Panc1 (cell line): ENCODE measurements around the gene ZNF507. TPM values are rescaled to one million over a fixed set of nuclear protein-coding genes. Genes with fewer than 3 reads are reported as not detected.

Experiments used
- ATAC-seq: fragments of 200-7000 bp; cut with Tn5 transposase; 2 replicates; pipeline ENCODE4 v1.9.1; 2020; ENCODE audit warnings: mild to moderate bottlenecking, moderate library complexity
- BruUV-seq: library from RNA; stranded (reverse); fragments of 400-500 nt; replicated peaks from 2 replicates; lab custom pipeline; 2021; lab: Mats Ljungman, UMichigan
- CTCF ChIA-PET: fragments of 300-600 bp; sonication (Branson Sonifier 250); formaldehyde crosslinking; loops from one replicate; lab custom pipeline; 2022; ENCODE audit warnings: antibody characterized with exemption; lab: Charles Lee
- POLR2A ChIA-PET: fragments of 300-600 bp; sonication (Branson Sonifier 250); formaldehyde crosslinking; loops from one replicate; lab custom pipeline; 2022; ENCODE audit warnings: antibody characterized with exemption; lab: Charles Lee
- DNase-seq: peaks from one replicate; pipeline ENCODE4 v3.0.0-alpha.2; 2010; ENCODE audit warnings: low read depth, low spot score
- H3K27ac ChIP-seq: 2 replicates; pipeline ENCODE4 v1.5.1; 2011; ENCODE audit warnings: mild to moderate bottlenecking, low read length, inconsistent platforms
- H3K27me3 ChIP-seq: fragments of 200-500 bp; sonication (Bioruptor generic); 2 replicates; pipeline ENCODE4 v1.6.0; 2014; ENCODE audit warnings: low read length, inconsistent platforms; ENCODE audit not compliant: control insufficient read depth, insufficient read depth
- H3K36me3 ChIP-seq: fragments of 200-500 bp; sonication (Bioruptor generic); 2 replicates; pipeline ENCODE4 v1.5.1; 2014; ENCODE audit warnings: inconsistent platforms, mild to moderate bottlenecking, low read length, moderate library complexity; ENCODE audit not compliant: control insufficient read depth, insufficient read depth
- H3K4me1 ChIP-seq: 2 replicates; pipeline ENCODE4 v1.5.1; 2011; ENCODE audit warnings: inconsistent platforms, mild to moderate bottlenecking, low read length, moderate library complexity; ENCODE audit not compliant: control insufficient read depth, insufficient read depth
- H3K4me3 ChIP-seq, 2 experiments: 2 replicates each; pipeline ENCODE4 v1.5.1; 2011 to 2012; ENCODE audit warnings: low read depth in 2 of 2, low read length in 2 of 2, mild to moderate bottlenecking in 2 of 2, inconsistent platforms in 1 of 2, moderate library complexity in 1 of 2
- H3K9me3 ChIP-seq: fragments of 200-500 bp; sonication (Bioruptor generic); 2 replicates; pipeline ENCODE4 v1.5.1; 2014; ENCODE audit warnings: low read depth, mild to moderate bottlenecking, inconsistent platforms, low read length, moderate library complexity; ENCODE audit not compliant: control insufficient read depth, insufficient read depth
- CTCF ChIP-seq: fragments of 450-650 bp; IDR thresholded peaks from 2 replicates; pipeline ENCODE4 v1.5.1; 2017; ENCODE audit warnings: mild to moderate bottlenecking
- POLR2AphosphoS5 ChIP-seq: IDR thresholded peaks from 2 replicates; pipeline ENCODE4 v1.6.1; 2012; ENCODE audit warnings: mild to moderate bottlenecking, low read depth, low read length, moderate library complexity
- REST ChIP-seq, 2 experiments: IDR thresholded peaks; 2 replicates each; pipeline ENCODE4 v1.6.1; 2011 to 2012; ENCODE audit warnings: low read depth in 2 of 2, control low read depth in 1 of 2, low read length in 1 of 2, mild to moderate bottlenecking in 1 of 2, moderate library complexity in 1 of 2; ENCODE audit not compliant: insufficient read depth in 1 of 2
- SIN3A ChIP-seq: IDR thresholded peaks from 2 replicates; pipeline ENCODE4 v1.6.1; 2012; ENCODE audit warnings: low read depth, mild to moderate bottlenecking, low read length, moderate library complexity, borderline replicate concordance; ENCODE audit not compliant: insufficient read depth
- TCF7L2 ChIP-seq: IDR thresholded peaks from 2 replicates; pipeline ENCODE4 v1.6.1; 2011; ENCODE audit warnings: mild to moderate bottlenecking, low read depth, low read length, inconsistent platforms
- in situ Hi-C: cut with HindIII; loops from 2 replicates; pipeline ENCODE4 v1.10.0; 2016; ENCODE audit warnings: low sequenced_read_pairs, low pct_unique_long_range_greater_than_20kb
- intact Hi-C: fragments of 100-400 bp; cut with micrococcal nuclease; formaldehyde crosslinking; loops from one replicate; pipeline ENCODE4 v1.10.0; 2022; ENCODE audit not compliant: unreplicated experiment
- total RNA-seq: library from RNA; stranded (reverse); gene quantifications from one replicate; pipeline ENCODE4 v1.2.1, GENCODE V29; 2021; ENCODE audit not compliant: unreplicated experiment

The ZNF507 gene
- total RNA-seq, 1 experiment from 2014 or later = 28.3 TPM

- Histone ChIP-seq H3K27ac (peak overlapping the region; percentile 68; the same call in 1 of the 2 replicates), H3K9me3 (no peaks in the 10 kb centered on the region), H3K36me3 (no peaks in the 10 kb centered on the region), H3K27me3 (no peaks in the 10 kb centered on the region), H3K4me1 (peaks cover 12% of the 10 kb centered on the region), H3K4me3 (peak overlapping the region; percentile 13 to 26; a peak in 3 of 4 replicates)
- POLR2A ChIA-PET = no interaction called here
- BruUV-seq = no TSS peak
- TF ChIP-seq CTCF = no peak; the same call in 1 of the 2 replicates
- no peak for TF ChIP-seq SIN3A
- TF ChIP-seq REST (IDR thresholded peaks at IDR 0.05; ENCODE audit: insufficient read depth in 1 of 2, low read depth in 2 of 2, low read length in 1 of 2) = no peak
- TF ChIP-seq TCF7L2 = no peak
- TF ChIP-seq POLR2AphosphoS5 = no peak
- ATAC-seq (peak; percentile 43; the same call in 1 of the 2 replicates), DNase-seq (no peak)
- CTCF ChIA-PET = interaction anchor here (0.6 to 0.7 kb wide), 3 partner anchors 48 to 233 kb away, joined by 3 to 4 read pairs (median 3); no protein-coding TSS in a partner anchor
- intact Hi-C loops (no loop called here), in situ Hi-C loops (no loop called here)
Observed at GRCh38 chr19:32336259-32337083, 8.9 kb upstream of the ZNF507 start.

GRCh38 chr19:32337084-32337808 is 8.2 kb upstream of the ZNF507 start:
- in situ Hi-C loops = no loop called here
- BruUV-seq = no TSS peak
- no peak for ATAC-seq

More at GRCh38 chr19:32337084-32337808, 8.2 kb upstream of the ZNF507 start:
- no peaks in the 10 kb centered on the region for H3K36me3 ChIP-seq
- no peaks in the 10 kb centered on the region for H3K9me3 ChIP-seq
- peak overlapping the region; percentile 68; the same call in 1 of the 2 replicates for H3K27ac ChIP-seq
- DNase-seq = no peak
- CTCF ChIA-PET = interaction anchor here (0.6 to 0.7 kb wide), 3 partner anchors 47 to 233 kb away, joined by 3 to 4 read pairs (median 3); no protein-coding TSS in a partner anchor
- TF ChIP-seq SIN3A (no peak), CTCF (peak; percentile 33; the same call in 1 of the 2 replicates), TCF7L2 (no peak), POLR2AphosphoS5 (no peak)
- intact Hi-C loops = no loop called here
- H3K4me1 ChIP-seq = peaks cover 12% of the 10 kb centered on the region
- POLR2A ChIA-PET = no interaction called here
- H3K4me3 ChIP-seq = peak overlapping the region; percentile 13 to 26; a peak in 3 of 4 replicates
- no peaks in the 10 kb centered on the region for H3K27me3 ChIP-seq
